H1 (cell line): ENCODE results near the gene RPL31. TPM values are rescaled to one million over a fixed set of nuclear protein-coding genes. Genes with fewer than 3 reads are reported as not detected.

Source experiments
- polyA plus RNA-seq, 7 experiments: library from polyadenylated mRNA; depleted of rRNA in 3 of 7; stranded (reverse) in 5 of 7; unstranded in 2 of 7; fragments of >200 nt in 5 of 7; fragments of 200-250 nt in 2 of 7; gene quantifications; 1 replicate in 5 of 7; 2 replicates in 1 of 7; 4 replicates in 1 of 7; pipeline versions ENCODE4 v1.2.1 to v1.2.3, GENCODE V29; 2011 to 2013; ENCODE audit warnings: missing spikeins in 2 of 7, mixed read lengths in 2 of 7
- total RNA-seq: library from RNA; stranded (reverse); fragmentation: NEBNext Ultra II Directional; extraction: Animal tissue kit (Norgen Biotek cat#: 25700); gene quantifications from 2 replicates; pipeline ENCODE4 v1.2.1, GENCODE V29; 2021

RPL31 gene
- total and polyA plus RNA-seq, 2 of the 8 experiments (the other 6 are each of a cell fraction or from before 2014, with no cell fraction given): 1,463 to 1,722 TPM

Other genes starting within 250 kb of the RPL31 start
- 0.65 and 1.8 TPM in 2 replicates for gene NPAS2, start 182.2 kb upstream of the RPL31 start, total RNA-seq
- 1.9 TPM in 2 replicates for gene NPAS2, start 182.2 kb upstream of the RPL31 start, polyA plus RNA-seq (2011; rRNA removed)
- 21.8 and 24.0 TPM in 2 replicates for gene TBC1D8, start 149.1 kb downstream of the RPL31 start, total RNA-seq
- gene TBC1D8, start 149.1 kb downstream of the RPL31 start, polyA plus RNA-seq (2011; rRNA removed): 20.8 and 27.2 TPM in 2 replicates